GM18519 (cell line): ENCODE data around the gene MYO15B.
"Not testable (repeated sequence)": the region's sequence is repeated elsewhere in the genome, so short reads cannot be mapped to it uniquely, and the experiment has no call there.

Experiments
- ATAC-seq: cut with Tn5 transposase; IDR thresholded peaks from one replicate; pipeline ENCODE4 v1.9.1; 2021; ENCODE audit warnings: mild to moderate bottlenecking, moderate library complexity; ENCODE audit not compliant: unreplicated experiment, low FRiP score

MYO15B gene

DNA sequence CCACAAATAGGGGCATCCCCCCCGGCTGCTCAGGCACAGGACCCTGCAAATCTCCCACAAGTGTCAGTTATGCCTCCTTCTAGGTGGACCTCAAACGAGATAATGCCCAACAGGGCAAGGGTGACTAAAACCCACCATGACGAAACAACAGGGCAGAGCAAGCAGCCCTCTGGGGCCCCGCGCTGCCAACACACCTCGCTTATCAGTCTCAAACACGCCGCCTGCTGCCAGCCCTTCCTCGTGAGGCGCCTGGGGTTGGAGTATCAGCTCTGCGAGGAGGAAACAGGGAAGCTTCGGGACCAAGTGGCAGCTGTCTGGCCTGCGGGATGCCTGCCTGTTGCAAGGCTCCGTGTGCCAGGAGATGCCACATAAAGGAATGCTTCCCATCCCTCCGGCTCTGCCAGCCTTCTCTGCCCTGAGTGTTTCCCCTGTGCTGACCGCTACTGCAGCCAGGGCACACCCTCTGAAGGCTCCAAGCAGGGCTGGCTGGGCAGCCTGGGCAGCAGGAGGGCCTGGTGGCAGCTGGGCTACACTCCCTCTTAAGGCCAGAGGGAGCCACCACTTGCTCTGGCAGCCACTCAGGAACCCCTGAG is 48.1 kb downstream of the MYO15B start:
- no peak for ATAC-seq

- ATAC-seq, result no peak
These were observed 49.0 kb downstream of the MYO15B start for GRCh38 chr17:75636381-75637142.

GRCh38 chr17:75637143-75637538 is 49.5 kb downstream of the MYO15B start:
- no peak for ATAC-seq

- ATAC-seq, result no peak
These were observed 50.0 kb downstream of the MYO15B start for GRCh38 chr17:75637551-75637950.

DNA sequence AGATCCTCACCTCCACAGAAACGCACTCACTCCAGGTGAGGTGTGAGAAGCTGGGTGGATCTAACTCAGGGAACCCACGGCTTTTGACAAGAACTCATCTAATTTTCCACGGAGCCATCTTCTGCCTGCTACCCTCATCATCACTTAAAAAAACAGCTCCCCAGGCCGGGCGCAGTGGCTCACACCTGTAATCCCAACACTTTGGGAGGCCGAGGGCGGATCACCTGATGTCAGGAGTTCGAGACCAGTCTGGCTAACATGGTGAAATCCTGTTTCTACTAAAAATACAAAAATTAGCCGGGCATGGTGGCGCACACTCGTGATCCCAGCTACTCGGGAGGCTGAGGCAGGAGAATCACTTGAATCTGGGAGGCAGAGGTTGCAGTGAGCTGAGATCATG is 50.4 kb downstream of the MYO15B start:
- ATAC-seq, result not testable (repeated sequence)

GRCh38 chr17:75638893-75639292 is 51.3 kb downstream of the MYO15B start:
- ATAC-seq, result no peak

- ATAC-seq, result no peak
These were observed 51.7 kb downstream of the MYO15B start for GRCh38 chr17:75639327-75639726.

DNA sequence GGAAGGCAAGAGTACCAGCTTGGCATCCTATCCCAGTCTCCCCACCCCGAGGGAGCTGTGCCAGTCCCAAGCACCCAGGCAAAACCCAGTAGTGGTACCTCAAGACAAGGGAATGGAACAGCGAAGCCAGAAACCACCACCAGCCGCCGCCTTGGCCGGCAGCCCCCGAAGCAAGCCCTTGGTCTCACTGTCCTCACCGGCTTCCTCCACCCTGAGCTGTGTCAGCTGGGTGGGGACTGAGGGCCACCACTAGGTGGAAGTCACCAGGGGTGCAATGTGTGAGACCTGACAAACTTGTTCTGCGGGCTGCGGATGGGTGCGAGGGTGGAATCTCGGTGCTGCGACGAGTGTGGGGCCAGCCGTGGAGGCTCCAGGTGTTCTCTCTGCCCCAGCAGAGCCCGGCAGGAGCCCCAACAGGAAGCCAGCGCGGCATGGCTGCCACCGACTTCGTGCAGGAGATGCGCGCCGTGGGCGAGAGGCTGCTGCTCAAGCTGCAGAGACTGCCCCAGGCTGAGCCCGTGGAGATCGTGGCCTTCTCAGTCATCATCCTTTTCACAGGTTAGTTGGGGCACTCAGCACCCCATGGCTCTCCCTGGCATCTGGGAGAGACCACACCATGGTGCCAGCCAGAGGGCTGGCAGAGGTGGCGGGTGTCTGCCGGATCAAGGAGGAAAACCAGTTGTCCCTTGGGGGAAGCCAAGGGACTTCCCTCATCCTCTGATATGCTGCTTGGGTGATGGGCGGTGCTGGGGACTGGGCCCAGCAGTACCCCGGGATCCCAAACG is 52.4 kb downstream of the MYO15B start:
- no peak for ATAC-seq

DNA sequence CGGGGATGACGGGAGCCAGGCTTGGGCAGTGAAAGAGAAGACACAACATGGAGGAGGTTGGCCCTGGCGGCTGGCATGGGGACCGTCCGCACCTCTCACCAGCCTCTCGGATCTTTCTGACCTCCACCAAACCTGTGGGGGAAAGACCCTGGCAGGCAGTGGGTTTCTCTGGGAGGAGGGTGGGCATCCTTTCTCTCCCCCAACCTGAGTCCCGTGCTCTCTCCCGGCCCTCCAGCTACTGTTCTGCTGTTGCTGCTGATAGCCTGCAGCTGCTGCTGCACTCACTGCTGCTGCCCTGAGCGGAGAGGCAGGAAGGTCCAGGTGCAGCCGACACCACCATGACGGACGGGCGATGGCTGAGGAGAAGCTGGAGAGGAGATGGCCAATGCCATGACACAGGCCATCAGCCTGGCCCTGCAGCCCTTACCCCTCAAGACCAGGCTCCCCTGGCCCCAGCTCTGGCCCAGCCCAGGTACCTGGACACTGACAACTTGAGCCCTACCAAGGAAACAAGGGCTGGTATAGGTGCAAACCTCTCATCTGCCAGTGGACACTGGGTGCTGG is 53.0 kb downstream of the MYO15B start:
- ATAC-seq, result no peak

GRCh38 chr17:75641343-75641742 is 53.7 kb downstream of the MYO15B start:
- ATAC-seq, result no peak

GRCh38 chr17:75642182-75642783 is 54.7 kb downstream of the MYO15B start:
- ATAC-seq, result no peak

GRCh38 chr17:75642784-75643642 is 55.4 kb downstream of the MYO15B start:
- no peak for ATAC-seq

GRCh38 chr17:75643643-75644017 is 56.0 kb downstream of the MYO15B start:
- ATAC-seq, result no peak

GRCh38 chr17:75645501-75645888 is 57.9 kb downstream of the MYO15B start:
- no peak for ATAC-seq

GRCh38 chr17:75645889-75646637 is 58.5 kb downstream of the MYO15B start:
- ATAC-seq, result no peak

GRCh38 chr17:75646638-75646992 is 59.0 kb downstream of the MYO15B start:
- ATAC-seq, result no peak

DNA sequence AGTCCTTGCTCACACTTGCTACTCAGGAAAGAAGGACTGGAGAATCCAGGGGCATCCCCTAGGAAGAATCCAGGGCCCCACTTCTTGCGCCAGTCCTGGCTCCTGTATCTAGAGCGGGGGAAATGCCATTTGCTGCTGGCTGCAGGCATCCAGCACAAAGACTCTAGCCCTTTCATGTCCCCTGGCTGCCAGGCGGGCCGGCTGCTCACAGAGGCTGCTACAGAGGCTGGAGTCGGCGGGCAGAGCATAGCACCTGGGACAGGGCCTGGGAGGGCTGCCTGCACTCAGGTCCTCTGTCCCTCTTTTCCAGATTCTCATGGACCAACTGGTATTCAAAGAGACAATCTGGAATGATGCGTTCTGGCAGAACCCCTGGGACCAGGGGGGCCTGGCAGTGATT is 59.5 kb downstream of the MYO15B start:
- ATAC-seq, result no peak

DNA sequence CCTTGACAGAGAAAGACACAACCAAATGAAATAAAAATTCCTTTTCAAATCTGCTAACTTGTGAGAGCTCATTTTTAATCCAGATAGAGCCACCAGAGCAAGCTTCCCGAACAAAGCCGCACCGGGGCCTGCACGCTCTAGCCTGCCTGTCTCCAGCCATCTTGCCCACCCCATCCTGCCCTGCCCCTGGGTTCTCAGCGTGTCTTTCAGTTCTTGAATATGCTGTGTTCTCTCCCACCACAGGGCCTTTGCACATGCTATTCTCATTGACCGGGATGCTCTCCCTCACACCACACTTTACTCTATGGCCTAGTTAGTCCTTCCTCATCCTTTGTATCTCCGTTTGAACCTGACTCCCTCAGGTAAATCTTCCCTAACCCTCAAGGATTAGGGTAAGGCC is 60.3 kb downstream of the MYO15B start:
- no peak for ATAC-seq

- ATAC-seq, result no peak
These were observed 62.1 kb downstream of the MYO15B start for GRCh38 chr17:75649687-75650086.
